ENCODE results near the gene CHKA. TPM values are rescaled to one million over a fixed set of nuclear protein-coding genes. Genes with fewer than 3 reads are reported as not detected.
A peak's percentile ranks its signal among the peaks of the same experiment; 100 is the strongest.

The CHKA gene
- total RNA-seq, 2 experiments from 2014 or later, result 5.3 to 12.9 TPM

GRCh38 chr11:68061508-68061907, 59.7 kb downstream of the CHKA start:
- ATAC-seq (no peak), DNase-seq (no peak)
- H3K9me3 Mint-ChIP-seq (ENCODE audit: low read depth), result no peaks in the 10 kb centered on the region
- H3K36me3 Mint-ChIP-seq, result no peaks in the 10 kb centered on the region
- H3K27me3 Mint-ChIP-seq, result no peaks in the 10 kb centered on the region
- no peak overlapping the region for H3K27ac Mint-ChIP-seq
- no peak overlapping the region for H3K4me3 Mint-ChIP-seq
- CTCF ChIA-PET, result interaction anchor here (1.1 kb wide), 1 partner anchor 10 kb away, joined by 3 read pairs; no protein-coding TSS in a partner anchor
- no peaks in the 10 kb centered on the region for H3K4me1 Mint-ChIP-seq

GRCh38 chr11:68057807-68058206, 63.4 kb downstream of the CHKA start:
- Mint-ChIP-seq H3K4me3 (no peak overlapping the region), H3K27me3 (no peaks in the 10 kb centered on the region), H3K36me3 (no peaks in the 10 kb centered on the region), H3K4me1 (no peaks in the 10 kb centered on the region), H3K9me3 (ENCODE audit: low read depth) (no peaks in the 10 kb centered on the region), H3K27ac (peak overlapping the region; percentile 49)
- DNase-seq (no peak), ATAC-seq (no peak)
- CTCF ChIA-PET, result no interaction called here

DNA sequence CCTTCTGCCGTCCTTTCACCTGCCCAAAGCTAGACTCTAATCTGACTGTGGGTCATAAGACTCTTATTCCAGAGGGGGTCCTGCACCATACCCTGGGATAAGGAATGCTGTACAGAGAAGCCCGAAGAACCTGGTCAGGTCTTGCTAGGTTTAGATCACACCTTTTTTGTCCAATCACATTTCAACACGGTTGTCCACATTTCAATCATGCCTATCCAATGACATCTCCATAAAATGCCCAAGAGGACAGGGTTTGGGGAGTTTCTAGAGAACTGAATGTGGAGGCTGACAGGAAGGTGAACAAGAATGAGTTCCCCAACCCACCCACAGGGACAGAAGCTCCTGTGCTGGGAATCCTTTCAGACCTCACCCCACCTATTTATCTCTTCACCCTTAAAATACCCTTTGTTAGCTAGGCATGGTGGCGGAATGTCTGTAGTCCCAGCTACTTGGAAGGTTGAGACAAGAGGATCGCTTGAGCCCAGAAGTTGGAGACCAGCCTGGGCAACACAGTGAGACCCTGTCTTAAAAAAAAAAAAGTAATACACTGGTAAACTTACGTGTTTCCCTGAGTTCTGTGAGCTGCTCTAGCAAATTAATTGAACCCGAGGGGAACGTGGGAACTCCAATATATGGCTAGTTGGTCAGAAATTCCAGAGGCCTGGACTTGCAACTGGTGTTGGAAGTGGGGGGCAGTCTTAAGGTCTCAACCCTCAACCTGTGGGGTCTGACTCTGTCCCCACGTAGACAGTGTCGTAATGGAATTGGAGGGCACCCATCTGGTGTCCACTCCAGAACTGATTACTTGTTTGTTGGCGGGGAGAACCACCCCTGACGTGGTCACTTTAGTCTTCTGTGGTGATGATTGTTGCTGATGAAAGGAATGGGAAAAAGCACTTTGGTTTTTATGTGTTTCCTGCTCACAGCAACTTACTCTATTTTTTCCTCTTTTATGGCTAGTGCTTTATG, 64.6 kb downstream of the CHKA start:
- CTCF ChIA-PET, result no interaction called here
- no peaks in the 10 kb centered on the region for H3K9me3 Mint-ChIP-seq (ENCODE audit: low read depth)
- H3K36me3 Mint-ChIP-seq, result peaks cover 2% of the 10 kb centered on the region
- H3K4me3 Mint-ChIP-seq, result no peak overlapping the region
- no peaks in the 10 kb centered on the region for H3K27me3 Mint-ChIP-seq
- no peaks in the 10 kb centered on the region for H3K4me1 Mint-ChIP-seq
- DNase-seq (no peak), ATAC-seq (no peak)
- no peak overlapping the region for H3K27ac Mint-ChIP-seq

GRCh38 chr11:68053981-68054812, 67.0 kb downstream of the CHKA start:
- ATAC-seq (no peak), DNase-seq (no peak)
- Mint-ChIP-seq H3K4me1 (no peaks in the 10 kb centered on the region), H3K9me3 (ENCODE audit: low read depth) (no peaks in the 10 kb centered on the region), H3K27me3 (no peaks in the 10 kb centered on the region), H3K36me3 (peaks cover 12% of the 10 kb centered on the region), H3K27ac (no peak overlapping the region), H3K4me3 (no peak overlapping the region)
- CTCF ChIA-PET, result no interaction called here

GRCh38 chr11:68053117-68053516, 68.1 kb downstream of the CHKA start:
- H3K4me1 Mint-ChIP-seq, result no peaks in the 10 kb centered on the region

GRCh38 chr11:68052137-68052873, 68.9 kb downstream of the CHKA start:
- no peaks in the 10 kb centered on the region for H3K9me3 Mint-ChIP-seq (ENCODE audit: low read depth)
- no peaks in the 10 kb centered on the region for H3K27me3 Mint-ChIP-seq
- DNase-seq (no peak), ATAC-seq (no peak)
- H3K27ac Mint-ChIP-seq, result peak overlapping the region; percentile 0
- CTCF ChIA-PET, result no interaction called here
- peaks cover 16% of the 10 kb centered on the region for H3K36me3 Mint-ChIP-seq
- H3K4me3 Mint-ChIP-seq, result no peak overlapping the region
- H3K4me1 Mint-ChIP-seq, result no peaks in the 10 kb centered on the region

More at GRCh38 chr11:68053117-68053516, 68.1 kb downstream of the CHKA start:
- peaks cover 15% of the 10 kb centered on the region for H3K36me3 Mint-ChIP-seq
- no peak overlapping the region for H3K27ac Mint-ChIP-seq
- H3K9me3 Mint-ChIP-seq (ENCODE audit: low read depth), result no peaks in the 10 kb centered on the region
- no peaks in the 10 kb centered on the region for H3K27me3 Mint-ChIP-seq
- DNase-seq, result no peak
- CTCF ChIA-PET, result no interaction called here
- no peak for ATAC-seq
- H3K4me3 Mint-ChIP-seq, result no peak overlapping the region

- ATAC-seq, result no peak
- CTCF ChIA-PET, result no interaction called here
- Mint-ChIP-seq H3K4me1 (no peaks in the 10 kb centered on the region), H3K9me3 (ENCODE audit: low read depth) (no peaks in the 10 kb centered on the region), H3K36me3 (peaks cover 19% of the 10 kb centered on the region), H3K27me3 (no peaks in the 10 kb centered on the region), H3K27ac (peak overlapping the region; percentile 0), H3K4me3 (no peak overlapping the region)
- no peak for DNase-seq
These were observed 69.7 kb downstream of the CHKA start for GRCh38 chr11:68051191-68052136.

- ATAC-seq (no peak), DNase-seq (no peak)
- Mint-ChIP-seq H3K36me3 (peaks cover 21% of the 10 kb centered on the region), H3K4me3 (no peak overlapping the region), H3K9me3 (ENCODE audit: low read depth) (no peaks in the 10 kb centered on the region), H3K4me1 (no peaks in the 10 kb centered on the region), H3K27ac (no peak overlapping the region), H3K27me3 (no peaks in the 10 kb centered on the region)
- CTCF ChIA-PET, result no interaction called here
These were observed 70.8 kb downstream of the CHKA start for GRCh38 chr11:68050371-68050841.

GRCh38 chr11:68049509-68050370, 71.4 kb downstream of the CHKA start:
- Mint-ChIP-seq H3K9me3 (ENCODE audit: low read depth) (no peaks in the 10 kb centered on the region), H3K36me3 (peaks cover 21% of the 10 kb centered on the region), H3K4me3 (no peak overlapping the region), H3K27ac (no peak overlapping the region), H3K4me1 (no peaks in the 10 kb centered on the region), H3K27me3 (no peaks in the 10 kb centered on the region)
- CTCF ChIA-PET, result no interaction called here
- DNase-seq (no peak), ATAC-seq (no peak)

DNA sequence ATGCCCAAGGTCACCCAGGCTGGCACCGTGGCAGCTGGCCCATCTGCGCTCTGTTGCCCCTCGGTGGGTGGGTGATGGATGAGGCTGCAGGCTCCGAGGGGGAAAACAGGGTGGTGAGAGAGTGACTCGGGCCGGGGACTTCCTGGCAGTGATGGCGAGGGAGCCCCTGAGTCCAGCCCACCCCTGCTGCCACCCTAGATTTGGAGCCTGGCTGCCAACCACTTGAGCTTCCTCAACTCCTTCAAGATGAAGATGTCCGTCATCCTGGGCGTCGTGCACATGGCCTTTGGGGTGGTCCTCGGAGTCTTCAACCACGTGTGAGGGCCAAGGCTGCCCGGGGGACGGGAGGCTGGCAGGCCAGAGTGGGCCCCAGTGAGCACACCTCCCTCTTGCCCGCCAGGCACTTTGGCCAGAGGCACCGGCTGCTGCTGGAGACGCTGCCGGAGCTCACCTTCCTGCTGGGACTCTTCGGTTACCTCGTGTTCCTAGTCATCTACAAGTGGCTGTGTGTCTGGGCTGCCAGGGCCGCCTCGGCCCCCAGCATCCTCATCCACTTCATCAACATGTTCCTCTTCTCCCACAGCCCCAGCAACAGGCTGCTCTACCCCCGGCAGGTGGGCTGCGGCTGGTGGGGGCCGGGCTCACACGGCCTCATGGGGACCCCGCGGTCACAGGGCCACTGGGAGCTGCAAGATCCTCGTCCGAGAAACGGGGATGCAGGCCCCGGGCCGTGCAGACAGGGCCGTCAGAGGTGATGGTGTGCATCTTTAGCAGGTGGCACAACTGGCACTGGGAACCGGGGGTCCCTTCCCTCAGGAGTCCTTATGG, 72.3 kb downstream of the CHKA start:
- Mint-ChIP-seq H3K9me3 (ENCODE audit: low read depth) (no peaks in the 10 kb centered on the region), H3K36me3 (peaks cover 21% of the 10 kb centered on the region), H3K27me3 (no peaks in the 10 kb centered on the region), H3K4me1 (no peaks in the 10 kb centered on the region), H3K4me3 (no peak overlapping the region), H3K27ac (no peak overlapping the region)
- no peak for ATAC-seq
- CTCF ChIA-PET, result no interaction called here
- DNase-seq, result no peak

Data from activated CD8-positive, alpha-beta memory T cell treated with anti-CD3 and anti-CD28 coated beads, Interleukin-2, amount 10 ng/mL, durations not matched to agents 7 days and 5 days (primary cell).